NCI-H345 treated with DMSO at 0.1 percent for 48 hours (cell line): ENCODE measurements around the gene ARL15.

Source experiments
- DNase-seq: peaks from one replicate; lab custom pipeline; 2025; ENCODE audit not compliant: unreplicated experiment; lab: John Stamatoyannopoulos, UW

ARL15 gene

GRCh38 chr5:53948598-53948997 is 361.8 kb downstream of the ARL15 start:
- DNase-seq: no peak

GRCh38 chr5:53946405-53947100 is 363.8 kb downstream of the ARL15 start:
- no peak for DNase-seq

- no peak for DNase-seq
These were observed 365.4 kb downstream of the ARL15 start for GRCh38 chr5:53944981-53945380.

- DNase-seq: no peak
These were observed 366.4 kb downstream of the ARL15 start for GRCh38 chr5:53943938-53944337.

- no peak for DNase-seq
These were observed 367.6 kb downstream of the ARL15 start for GRCh38 chr5:53942724-53943123.

GRCh38 chr5:53940921-53941320 is 369.5 kb downstream of the ARL15 start:
- no peak for DNase-seq

- DNase-seq: no peak
These were observed 372.9 kb downstream of the ARL15 start for GRCh38 chr5:53937467-53937866.

GRCh38 chr5:53936481-53937352 is 373.7 kb downstream of the ARL15 start:
- no peak for DNase-seq

- no peak for DNase-seq
These were observed 376.1 kb downstream of the ARL15 start for GRCh38 chr5:53934151-53934820.

GRCh38 chr5:53932351-53932750 is 378.0 kb downstream of the ARL15 start:
- no peak for DNase-seq

GRCh38 chr5:53930457-53930856 is 379.9 kb downstream of the ARL15 start:
- DNase-seq: no peak

GRCh38 chr5:53929570-53929969 is 380.8 kb downstream of the ARL15 start:
- no peak for DNase-seq

- DNase-seq: no peak
These were observed 381.2 kb downstream of the ARL15 start for GRCh38 chr5:53929152-53929551.

GRCh38 chr5:53928641-53929040 is 381.7 kb downstream of the ARL15 start:
- peak; percentile 39 for DNase-seq

- no peak for DNase-seq
These were observed 382.6 kb downstream of the ARL15 start for GRCh38 chr5:53927668-53928247.

- no peak for DNase-seq
These were observed 384.3 kb downstream of the ARL15 start for GRCh38 chr5:53926026-53926425.

GRCh38 chr5:53924392-53924791 is 386.0 kb downstream of the ARL15 start:
- DNase-seq: no peak

GRCh38 chr5:53923961-53924360 is 386.4 kb downstream of the ARL15 start:
- DNase-seq: no peak

- DNase-seq: peak; percentile 80
These were observed 387.6 kb downstream of the ARL15 start for GRCh38 chr5:53922508-53923498.

GRCh38 chr5:53917826-53918225 is 392.5 kb downstream of the ARL15 start:
- no peak for DNase-seq
